ENCODE data around the gene SERPINI1. TPM values are rescaled to one million over a fixed set of nuclear protein-coding genes. Genes with fewer than 3 reads are reported as not detected.

The SERPINI1 gene
- total RNA-seq, 1 experiment from 2014 or later: 8.0 TPM

GRCh38 chr3:167840247-167840646 is 104.7 kb downstream of the SERPINI1 start:
- no peak for DNase-seq (ENCODE audit: low read depth, low spot score)
- no TSS peak for BruUV-seq (replicated peaks)

GRCh38 chr3:167843481-167843880 is 108.0 kb downstream of the SERPINI1 start:
- no peaks in the 10 kb centered on the region for H3K36me3 ChIP-seq (ENCODE audit: control insufficient read depth, insufficient read depth, low read length)
- H3K4me3 ChIP-seq (ENCODE audit: low read depth in 2 of 2, low read length in 2 of 2): no peak overlapping the region
- no peaks in the 10 kb centered on the region for H3K27me3 ChIP-seq (ENCODE audit: control insufficient read depth, insufficient read depth, low read length)
- in situ Hi-C loops (cut with HindIII; ENCODE audit: low pct_unique_long_range_greater_than_20kb, low sequenced_read_pairs) (no loop called here), intact Hi-C loops (cut with micrococcal nuclease; ENCODE audit: unreplicated experiment) (no loop called here)
- no peak for ATAC-seq
- no peaks in the 10 kb centered on the region for H3K9me3 ChIP-seq (ENCODE audit: control insufficient read depth, insufficient read depth, low read depth, low read length)
- POLR2A ChIA-PET: no interaction called here
- BruUV-seq (replicated peaks): no TSS peak
- no peak for TF ChIP-seq CTCF (IDR thresholded peaks at IDR 0.05)
- TF ChIP-seq SIN3A (IDR thresholded peaks at IDR 0.05; ENCODE audit: borderline replicate concordance, insufficient read depth, low read depth, low read length): no peak
- CTCF ChIA-PET: no interaction called here
- no peak for DNase-seq (ENCODE audit: low read depth, low spot score)
- H3K4me1 ChIP-seq (ENCODE audit: control insufficient read depth, insufficient read depth, low read length): no peaks in the 10 kb centered on the region
- no peak overlapping the region for H3K27ac ChIP-seq (ENCODE audit: low read length)

More at GRCh38 chr3:167840247-167840646, 104.7 kb downstream of the SERPINI1 start:
- Histone ChIP-seq H3K4me3 (ENCODE audit: low read depth in 2 of 2, low read length in 2 of 2) (no peak overlapping the region), H3K9me3 (ENCODE audit: control insufficient read depth, insufficient read depth, low read depth, low read length) (no peaks in the 10 kb centered on the region), H3K4me1 (ENCODE audit: control insufficient read depth, insufficient read depth, low read length) (no peaks in the 10 kb centered on the region), H3K27ac (ENCODE audit: low read length) (no peak overlapping the region), H3K36me3 (ENCODE audit: control insufficient read depth, insufficient read depth, low read length) (no peaks in the 10 kb centered on the region), H3K27me3 (ENCODE audit: control insufficient read depth, insufficient read depth, low read length) (no peaks in the 10 kb centered on the region)
- in situ Hi-C loops (cut with HindIII; ENCODE audit: low pct_unique_long_range_greater_than_20kb, low sequenced_read_pairs): no loop called here
- TF ChIP-seq SIN3A (IDR thresholded peaks at IDR 0.05; ENCODE audit: borderline replicate concordance, insufficient read depth, low read depth, low read length) (no peak), CTCF (IDR thresholded peaks at IDR 0.05) (no peak)
- POLR2A ChIA-PET: no interaction called here
- CTCF ChIA-PET: no interaction called here
- intact Hi-C loops (cut with micrococcal nuclease; ENCODE audit: unreplicated experiment): no loop called here
- ATAC-seq: no peak

GRCh38 chr3:167843886-167844285 is 108.4 kb downstream of the SERPINI1 start:
- DNase-seq (ENCODE audit: low read depth, low spot score): no peak
- Histone ChIP-seq H3K27me3 (ENCODE audit: control insufficient read depth, insufficient read depth, low read length) (no peaks in the 10 kb centered on the region), H3K4me1 (ENCODE audit: control insufficient read depth, insufficient read depth, low read length) (no peaks in the 10 kb centered on the region), H3K9me3 (ENCODE audit: control insufficient read depth, insufficient read depth, low read depth, low read length) (no peaks in the 10 kb centered on the region), H3K27ac (ENCODE audit: low read length) (no peak overlapping the region), H3K36me3 (ENCODE audit: control insufficient read depth, insufficient read depth, low read length) (no peaks in the 10 kb centered on the region), H3K4me3 (ENCODE audit: low read depth in 2 of 2, low read length in 2 of 2) (no peak overlapping the region)
- TF ChIP-seq POLR2AphosphoS5 (IDR thresholded peaks at IDR 0.05; ENCODE audit: low read depth, low read length) (no peak), TCF7L2 (IDR thresholded peaks at IDR 0.05; ENCODE audit: low read depth, low read length) (no peak), CTCF (IDR thresholded peaks at IDR 0.05) (no peak), REST (IDR thresholded peaks at IDR 0.05; ENCODE audit: insufficient read depth in 1 of 2, low read depth in 2 of 2, low read length in 1 of 2) (no peak), SIN3A (IDR thresholded peaks at IDR 0.05; ENCODE audit: borderline replicate concordance, insufficient read depth, low read depth, low read length) (no peak)
- in situ Hi-C loops (cut with HindIII; ENCODE audit: low pct_unique_long_range_greater_than_20kb, low sequenced_read_pairs): no loop called here
- ChIA-PET POLR2A (no interaction called here), CTCF (no interaction called here)
- no peak for ATAC-seq
- BruUV-seq (replicated peaks): no TSS peak
- intact Hi-C loops (cut with micrococcal nuclease; ENCODE audit: unreplicated experiment): no loop called here
